Measurements from ENCODE around the gene RIOK3.
"Not testable (repeated sequence)": the region's sequence is repeated elsewhere in the genome, so short reads cannot be mapped to it uniquely, and the experiment has no call there.

RIOK3 gene

DNA sequence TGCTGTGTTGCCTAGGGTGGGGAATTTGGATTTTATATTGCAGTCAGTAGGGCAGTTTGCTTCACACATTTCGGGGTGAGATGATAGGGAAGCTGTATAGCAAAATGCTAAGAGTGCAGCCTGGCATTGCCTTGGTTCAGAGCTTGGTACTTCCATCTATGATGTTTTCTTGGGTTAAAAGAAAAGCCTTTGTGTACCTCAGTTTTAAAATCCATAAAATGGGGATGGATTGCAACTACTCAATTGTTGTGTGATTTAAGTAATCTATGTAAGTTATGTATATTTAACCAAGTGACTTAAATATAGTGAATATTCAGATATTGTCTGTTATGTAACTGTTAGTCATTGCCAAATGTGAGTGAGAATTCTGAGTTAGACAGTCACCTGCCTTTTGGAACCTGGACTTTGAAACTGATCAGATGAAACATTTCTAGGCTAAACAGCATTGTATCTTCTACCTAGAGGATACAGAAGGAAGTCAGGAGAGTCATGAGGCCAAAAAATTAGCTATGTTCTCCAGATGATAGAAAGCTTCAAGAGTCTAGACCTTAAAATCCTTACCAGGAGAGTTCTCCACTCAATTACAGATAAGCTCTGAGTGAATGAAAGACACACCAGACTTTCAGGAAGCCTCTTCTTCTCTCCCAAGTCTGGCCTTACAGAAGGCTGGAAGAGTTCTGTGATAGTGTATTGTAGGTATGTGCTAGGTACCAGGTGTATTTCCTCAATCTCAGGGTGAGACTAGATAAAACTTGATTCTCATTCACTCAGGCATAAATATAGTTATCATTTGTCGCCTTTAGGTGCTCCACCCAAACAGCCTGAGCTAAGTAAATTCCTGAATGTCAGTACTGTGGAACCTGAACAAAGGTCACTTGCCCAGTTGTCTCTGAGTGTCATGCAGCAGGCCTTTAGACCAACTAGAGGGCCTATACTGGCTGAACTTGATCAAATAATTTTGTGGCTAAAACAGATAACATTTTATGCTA is 7.5 kb downstream of the RIOK3 start:
- H3K4me3 Mint-ChIP-seq, result no peak overlapping the region
- H3K9me3 Mint-ChIP-seq, result no peaks in the 10 kb centered on the region
- ATAC-seq (replicated peaks), result no peak
- peaks cover 35 to 53% of the 10 kb centered on the region in 2 donors for H3K36me3 Mint-ChIP-seq
- H3K27me3 Mint-ChIP-seq, result no peaks in the 10 kb centered on the region
- H3K4me1 Mint-ChIP-seq, result peaks cover 33 to 56% of the 10 kb centered on the region in 2 donors
- H3K27ac Mint-ChIP-seq, result no peak overlapping the region
- DNase-seq, result no peak

DNA sequence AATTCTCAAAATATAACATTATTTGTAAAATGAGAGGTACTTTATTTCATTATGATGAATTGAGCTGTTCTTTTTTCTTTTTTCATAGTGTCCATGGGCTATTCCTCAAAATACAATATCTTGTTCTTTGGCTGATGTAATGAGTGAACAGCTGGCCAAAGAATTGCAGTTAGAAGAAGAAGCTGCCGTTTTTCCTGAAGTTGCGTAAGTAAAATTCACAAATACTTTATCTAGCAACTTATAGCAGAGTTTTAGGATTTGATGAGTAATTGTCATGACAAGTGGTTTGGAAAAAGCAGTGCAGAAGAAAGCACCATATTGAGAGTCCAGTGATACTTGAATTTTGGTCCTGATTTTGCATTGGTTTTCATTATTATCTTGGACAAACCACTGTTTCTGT is 9.8 kb downstream of the RIOK3 start:
- Mint-ChIP-seq H3K9me3 (no peaks in the 10 kb centered on the region), H3K27me3 (no peaks in the 10 kb centered on the region), H3K36me3 (peaks cover 33 to 51% of the 10 kb centered on the region in 2 donors), H3K4me3 (no peak overlapping the region), H3K27ac (no peak overlapping the region), H3K4me1 (peaks cover 28 to 41% of the 10 kb centered on the region in 2 donors)
- ATAC-seq (replicated peaks), result no peak
- DNase-seq, result no peak

- Mint-ChIP-seq H3K36me3 (peaks cover 19 to 26% of the 10 kb centered on the region in 2 donors), H3K27me3 (no peaks in the 10 kb centered on the region), H3K4me3 (no peak overlapping the region), H3K4me1 (peaks cover 1 to 5% of the 10 kb centered on the region in 2 donors), H3K9me3 (no peaks in the 10 kb centered on the region), H3K27ac (peak overlapping the region; percentile 91)
- DNase-seq (no peak), ATAC-seq (replicated peaks) (no peak)
These were observed 15.8 kb downstream of the RIOK3 start for GRCh38 chr18:23468753-23469459.

DNA sequence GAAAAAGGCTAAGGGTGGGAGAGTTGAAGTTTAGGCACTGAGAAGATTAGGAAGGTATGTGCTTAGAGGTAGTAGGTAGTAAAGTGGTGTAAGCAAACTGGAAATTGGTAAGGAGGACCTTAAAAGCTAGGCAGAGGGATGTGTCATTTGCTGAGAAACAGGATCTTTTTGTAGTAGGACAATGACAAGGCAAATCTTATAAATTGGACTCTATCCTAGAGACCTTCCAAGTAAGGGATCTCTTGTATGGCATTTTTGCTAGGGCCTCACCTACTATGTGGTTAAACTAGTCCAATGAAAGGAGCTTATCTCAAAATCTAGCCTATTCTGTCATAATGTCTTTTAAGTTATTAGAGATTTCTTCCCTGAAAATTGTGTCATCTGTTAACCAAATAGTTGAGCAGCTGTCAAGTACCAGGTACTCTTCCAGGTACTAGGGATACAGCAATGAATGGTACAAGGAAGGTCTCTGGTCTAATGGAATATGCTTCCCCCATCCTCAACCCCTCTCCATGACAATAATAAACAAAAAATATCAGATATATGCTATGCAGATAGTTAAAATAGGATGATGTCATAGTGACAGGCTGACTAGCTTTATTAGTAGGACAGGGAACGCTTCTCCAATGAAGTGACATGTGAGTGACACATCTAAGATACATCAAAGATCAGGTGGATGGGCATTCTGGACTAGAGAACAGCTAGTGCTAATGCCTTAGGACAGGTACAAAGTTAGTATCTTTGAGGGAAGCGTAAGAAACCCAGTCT is 17.7 kb downstream of the RIOK3 start:
- no peak overlapping the region for H3K27ac Mint-ChIP-seq
- peaks cover 25 to 30% of the 10 kb centered on the region in 2 donors for H3K36me3 Mint-ChIP-seq
- DNase-seq (no peak), ATAC-seq (replicated peaks) (no peak)
- peaks cover 3 to 15% of the 10 kb centered on the region in 2 donors for H3K4me1 Mint-ChIP-seq
- no peaks in the 10 kb centered on the region for H3K9me3 Mint-ChIP-seq
- H3K4me3 Mint-ChIP-seq, result no peak overlapping the region
- H3K27me3 Mint-ChIP-seq, result no peaks in the 10 kb centered on the region

DNA sequence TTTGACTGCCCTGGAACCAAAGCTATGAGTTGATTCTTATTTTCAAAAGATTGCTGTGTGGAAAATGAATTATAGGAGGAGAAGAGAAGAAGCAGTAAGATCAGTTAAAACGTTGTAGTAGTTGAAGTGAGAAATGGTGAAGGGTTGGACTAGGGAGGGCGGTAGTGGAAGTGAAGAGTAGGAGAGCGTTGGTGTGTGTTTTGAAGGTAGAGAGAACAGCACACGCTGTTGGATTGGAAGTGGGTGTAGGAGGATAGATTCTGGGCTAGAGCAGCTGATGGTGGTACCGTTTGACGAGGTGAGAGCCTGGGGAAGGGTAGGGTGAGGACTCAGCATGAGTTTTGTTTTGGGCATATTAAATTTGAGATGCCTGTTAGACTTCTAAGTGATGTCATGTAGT is 18.4 kb downstream of the RIOK3 start:
- Mint-ChIP-seq H3K9me3 (no peaks in the 10 kb centered on the region), H3K27me3 (no peaks in the 10 kb centered on the region), H3K4me1 (peaks cover 3 to 17% of the 10 kb centered on the region in 2 donors), H3K36me3 (peaks cover 26 to 31% of the 10 kb centered on the region in 2 donors), H3K27ac (no peak overlapping the region), H3K4me3 (no peak overlapping the region)
- DNase-seq (no peak), ATAC-seq (replicated peaks) (no peak)

DNA sequence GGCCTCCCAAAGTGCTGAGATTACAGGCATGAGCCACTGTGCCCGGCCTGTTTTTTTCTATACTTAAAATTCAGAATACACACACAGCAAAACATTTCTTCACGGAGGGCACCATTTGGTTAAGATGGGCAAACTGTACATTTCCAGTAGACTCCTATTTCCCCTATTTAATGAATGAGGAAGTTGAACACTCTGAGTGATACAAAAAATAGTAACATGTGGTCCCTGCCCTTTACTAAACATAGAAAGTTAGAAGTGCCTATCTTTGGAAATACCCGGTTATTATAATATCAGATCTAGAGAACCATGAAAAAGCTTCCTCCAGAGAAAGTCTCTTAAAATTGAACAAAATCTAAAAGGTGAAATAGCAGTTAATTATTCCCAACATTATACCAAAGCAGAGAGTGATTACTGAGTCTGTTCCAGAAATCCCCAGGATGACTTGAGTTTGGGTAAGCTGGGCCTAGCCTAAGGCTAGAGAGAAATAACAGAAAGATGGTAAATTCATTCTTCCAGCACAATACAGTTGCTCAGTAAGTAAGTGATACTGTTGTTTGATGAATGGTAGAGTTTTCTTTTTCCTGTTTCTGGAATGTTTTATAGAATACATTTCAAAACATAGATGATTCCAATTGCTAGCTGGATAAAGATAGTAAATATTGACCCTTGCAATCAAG is 26.9 kb downstream of the RIOK3 start:
- peak overlapping the region; percentile 64 to 70 for H3K4me3 Mint-ChIP-seq
- peaks cover 23 to 51% of the 10 kb centered on the region in 2 donors for H3K4me1 Mint-ChIP-seq
- ATAC-seq (replicated peaks) (peak; percentile 95 to 98), DNase-seq (peak; percentile 31)
- peaks cover 29 to 62% of the 10 kb centered on the region in 2 donors for H3K36me3 Mint-ChIP-seq
- peak overlapping the region; percentile 96 for H3K27ac Mint-ChIP-seq
- no peaks in the 10 kb centered on the region for H3K9me3 Mint-ChIP-seq
- no peaks in the 10 kb centered on the region for H3K27me3 Mint-ChIP-seq

DNA sequence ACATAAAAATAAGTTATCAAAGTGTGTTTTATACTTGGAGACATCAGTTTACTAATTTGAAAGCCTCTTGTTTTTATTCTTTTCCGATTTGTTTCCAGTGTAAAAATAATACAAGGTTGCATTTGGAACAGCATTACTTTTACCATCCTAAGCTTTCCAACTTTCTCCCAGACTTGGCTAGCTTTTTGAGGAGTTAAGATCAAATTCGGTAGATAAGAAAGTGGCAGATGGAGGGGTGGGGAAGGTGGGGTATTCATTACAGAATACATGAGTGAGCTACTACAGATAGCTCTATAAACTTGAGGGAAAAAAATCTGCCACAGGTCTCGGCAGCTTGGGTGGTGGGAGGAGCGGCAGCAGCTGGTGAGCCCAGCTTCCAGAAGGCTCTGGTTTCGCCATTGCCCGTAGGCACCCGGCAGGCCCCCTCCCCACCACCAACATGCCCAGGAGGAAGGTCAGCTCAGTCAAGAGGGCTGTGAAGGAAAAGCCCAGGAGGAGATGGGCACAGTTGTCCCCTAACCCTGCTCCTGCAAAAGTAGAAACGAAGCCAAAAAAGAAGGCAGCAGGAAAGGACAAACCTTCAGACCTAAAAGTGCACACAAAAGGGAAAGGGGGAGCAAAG is 31.6 kb downstream of the RIOK3 start:
- Mint-ChIP-seq H3K4me3 (no peak overlapping the region), H3K9me3 (no peaks in the 10 kb centered on the region), H3K27ac (peak overlapping the region; percentile 81), H3K36me3 (peaks cover 9 to 37% of the 10 kb centered on the region in 2 donors), H3K4me1 (peaks cover 30 to 57% of the 10 kb centered on the region in 2 donors), H3K27me3 (no peaks in the 10 kb centered on the region)
- no peak for DNase-seq
- no peak for ATAC-seq (replicated peaks)

GRCh38 chr18:23485386-23485785 is 32.3 kb downstream of the RIOK3 start:
- peak overlapping the region; percentile 14 for H3K27ac Mint-ChIP-seq
- DNase-seq (no peak), ATAC-seq (replicated peaks) (no peak)
- H3K27me3 Mint-ChIP-seq, result no peaks in the 10 kb centered on the region
- no peak overlapping the region for H3K4me3 Mint-ChIP-seq
- peaks cover 30 to 59% of the 10 kb centered on the region in 2 donors for H3K4me1 Mint-ChIP-seq
- H3K9me3 Mint-ChIP-seq, result peaks cover 0 to 3% of the 10 kb centered on the region in 2 donors
- H3K36me3 Mint-ChIP-seq, result peaks cover 9 to 34% of the 10 kb centered on the region in 2 donors

GRCh38 chr18:23487738-23488570 is 34.9 kb downstream of the RIOK3 start:
- Mint-ChIP-seq H3K27ac (peak overlapping the region; percentile 98), H3K9me3 (peaks cover 0 to 8% of the 10 kb centered on the region in 2 donors), H3K4me1 (peaks cover 36 to 54% of the 10 kb centered on the region in 2 donors), H3K36me3 (peaks cover 10 to 28% of the 10 kb centered on the region in 2 donors), H3K4me3 (peak overlapping the region; percentile 84 to 89), H3K27me3 (no peaks in the 10 kb centered on the region)
- ATAC-seq (replicated peaks), result peak; percentile 87 to 89
- DNase-seq, result peak; percentile 62

DNA sequence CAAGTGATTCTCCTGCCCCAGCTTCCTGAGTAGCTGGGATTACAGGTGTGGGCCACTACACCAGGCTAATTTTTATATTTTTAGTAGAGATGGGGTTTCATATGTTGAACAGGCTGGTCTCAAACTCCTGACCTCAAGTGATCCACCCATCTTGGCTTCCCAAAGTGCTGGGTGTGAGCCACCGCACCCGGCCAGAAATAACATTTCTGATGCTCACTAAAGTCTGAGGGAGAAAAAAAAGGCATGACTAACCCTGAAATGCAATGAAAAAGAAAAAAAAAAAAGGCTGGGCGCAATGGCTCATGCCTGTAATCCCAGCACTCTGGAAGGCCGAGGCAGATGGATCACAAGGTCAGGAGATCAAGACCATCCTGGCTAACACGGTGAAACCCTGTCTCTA is 36.5 kb downstream of the RIOK3 start:
- H3K4me3 Mint-ChIP-seq, result peak overlapping the region in 1 of 2 donors; percentile 32

GRCh38 chr18:23493654-23494053 is 40.6 kb downstream of the RIOK3 start:
- Mint-ChIP-seq H3K36me3 (peaks cover 4 to 10% of the 10 kb centered on the region in 2 donors), H3K9me3 (peaks cover 0 to 8% of the 10 kb centered on the region in 2 donors), H3K4me1 (peaks cover 30 to 50% of the 10 kb centered on the region in 2 donors), H3K27me3 (no peaks in the 10 kb centered on the region), H3K4me3 (no peak overlapping the region), H3K27ac (no peak overlapping the region)
- ATAC-seq (replicated peaks) (no peak), DNase-seq (no peak)

More for the DNA sequence above, 36.5 kb downstream of the RIOK3 start:
- H3K36me3 Mint-ChIP-seq, result peaks cover 4 to 21% of the 10 kb centered on the region in 2 donors
- DNase-seq; H3K9me3 Mint-ChIP-seq; ATAC-seq (replicated peaks); H3K27me3 Mint-ChIP-seq: not testable (repeated sequence)
- H3K27ac Mint-ChIP-seq, result peak overlapping the region; percentile 81
- peaks cover 32 to 49% of the 10 kb centered on the region in 2 donors for H3K4me1 Mint-ChIP-seq

DNA sequence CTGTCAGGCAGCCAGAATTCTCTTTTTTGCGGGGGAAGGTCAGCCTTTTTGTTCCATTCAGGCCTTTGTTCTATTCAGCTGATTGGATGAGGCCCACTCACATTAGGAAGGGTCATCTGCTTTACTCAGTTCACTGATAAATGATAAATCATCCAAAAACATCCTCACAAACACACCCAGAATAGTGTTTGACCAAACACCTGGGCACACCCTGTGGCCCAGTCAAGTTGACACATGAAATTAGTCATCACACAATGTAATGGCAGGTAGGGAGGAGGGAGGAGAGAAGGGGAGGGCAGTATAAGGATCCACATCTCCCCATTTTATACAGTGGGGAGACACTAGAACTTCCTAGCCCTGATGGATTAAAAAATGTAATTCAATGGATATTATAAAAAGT is 41.9 kb downstream of the RIOK3 start:
- H3K4me3 Mint-ChIP-seq, result no peak overlapping the region
- H3K27me3 Mint-ChIP-seq, result no peaks in the 10 kb centered on the region
- H3K36me3 Mint-ChIP-seq, result peaks cover 4 to 10% of the 10 kb centered on the region in 2 donors
- peaks cover 0 to 8% of the 10 kb centered on the region in 2 donors for H3K9me3 Mint-ChIP-seq
- H3K27ac Mint-ChIP-seq, result peak overlapping the region; percentile 37
- ATAC-seq (replicated peaks), result no peak
- no peak for DNase-seq
- H3K4me1 Mint-ChIP-seq, result peaks cover 37 to 56% of the 10 kb centered on the region in 2 donors

Measured in stimulated activated naive B cell treated with anti-CD40 and anti-IgM and Interleukin-4, amounts not matched to agents 10 μg/mL and 1 μg/mL and 100 μg/mL, for 72 hours (primary cell).